ENCODE results near the gene EDEM3.

EDEM3 gene

DNA sequence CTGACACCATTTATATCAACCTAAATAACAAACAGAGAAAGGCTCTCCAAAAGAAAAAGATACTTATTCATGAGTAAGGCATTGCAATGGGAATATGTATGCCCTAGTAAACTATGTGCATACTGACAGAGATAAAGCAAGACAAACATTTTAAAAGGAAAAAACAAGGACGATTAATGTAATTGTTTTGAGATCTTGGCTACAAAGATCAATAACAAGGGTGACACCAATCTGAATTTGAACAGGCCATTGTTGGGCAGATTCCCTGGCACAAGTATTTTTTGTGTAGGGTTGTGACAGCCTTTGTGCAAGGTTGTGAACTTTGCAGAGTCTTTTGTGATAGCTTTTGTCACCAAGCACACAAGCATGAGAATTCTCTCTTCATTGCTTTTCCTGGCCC is 85.3 kb downstream of the EDEM3 start:
- DNase-seq (ENCODE audit: low spot score): no peak

DNA sequence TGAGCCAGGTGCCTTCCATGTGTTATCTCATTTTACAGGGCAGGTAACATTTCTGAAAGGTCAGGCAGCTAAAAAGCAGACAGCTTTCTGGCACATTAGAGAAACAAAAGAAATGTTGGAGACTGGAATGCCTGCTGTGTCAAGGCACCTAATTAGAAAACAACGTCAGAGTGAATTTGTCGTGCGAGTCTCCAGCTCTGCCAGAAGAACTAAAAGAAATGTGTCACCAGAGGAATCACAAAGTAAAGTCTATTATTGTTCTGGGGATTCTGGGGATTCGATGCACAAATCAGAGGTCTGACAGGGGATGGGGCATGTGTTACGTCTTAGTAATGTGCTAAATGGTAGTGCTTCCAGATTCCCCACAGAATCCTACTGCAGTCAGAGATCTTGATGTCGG is 89.3 kb downstream of the EDEM3 start:
- DNase-seq (ENCODE audit: low spot score): no peak

DNA sequence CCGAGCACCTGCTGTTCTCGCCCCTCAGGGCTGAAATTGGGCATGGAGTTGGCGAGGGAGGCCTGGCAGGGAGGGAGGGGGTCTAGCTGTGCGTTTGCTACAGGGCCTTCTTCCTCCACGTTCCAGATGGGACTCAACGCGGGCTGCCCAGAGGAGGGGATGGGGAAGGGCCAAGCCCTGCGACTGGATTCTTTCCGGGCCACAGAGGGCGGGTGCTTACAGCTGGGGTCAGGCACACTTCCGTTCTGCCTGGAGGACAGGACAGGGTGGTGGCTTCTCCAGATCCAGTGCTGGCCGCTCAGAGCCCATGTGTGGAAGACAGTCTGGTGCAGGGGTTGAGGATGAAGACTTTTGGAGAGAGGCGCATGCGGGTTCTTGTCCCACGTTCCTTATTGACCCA is 90.0 kb downstream of the EDEM3 start:
- no peak for DNase-seq (ENCODE audit: low spot score)

DNA sequence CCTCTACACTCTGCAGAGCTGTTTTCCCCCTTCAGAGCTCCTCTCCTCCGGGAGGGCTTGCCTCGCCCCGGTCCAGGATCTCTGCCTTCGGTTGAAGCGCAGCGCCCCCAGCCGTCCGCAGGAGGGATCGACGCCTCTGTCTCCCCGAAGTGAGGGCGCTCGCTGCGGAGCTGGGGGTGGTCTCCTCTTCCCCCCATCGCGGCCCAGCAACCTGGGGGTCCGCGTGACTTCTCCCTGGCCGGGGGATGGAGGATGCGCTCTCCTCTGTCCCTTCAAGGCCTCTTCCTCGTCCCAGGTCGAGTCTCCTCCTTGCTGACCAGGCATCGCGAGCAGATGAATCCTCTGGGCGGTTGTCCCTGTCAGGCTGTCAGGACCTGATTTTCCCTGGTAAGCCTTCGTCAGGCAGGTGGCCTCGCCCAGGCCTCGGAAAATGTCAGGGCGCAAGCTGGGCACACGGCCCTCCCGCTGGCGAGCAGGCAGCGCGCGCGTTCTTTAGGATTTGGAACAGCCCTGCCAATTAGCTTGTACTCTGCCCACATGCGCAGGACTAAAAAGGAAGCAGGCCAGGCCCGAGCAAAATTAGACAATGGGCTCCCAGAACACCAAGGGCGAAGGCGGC is 90.5 kb downstream of the EDEM3 start:
- DNase-seq (ENCODE audit: low spot score): peak; percentile 86

DNA sequence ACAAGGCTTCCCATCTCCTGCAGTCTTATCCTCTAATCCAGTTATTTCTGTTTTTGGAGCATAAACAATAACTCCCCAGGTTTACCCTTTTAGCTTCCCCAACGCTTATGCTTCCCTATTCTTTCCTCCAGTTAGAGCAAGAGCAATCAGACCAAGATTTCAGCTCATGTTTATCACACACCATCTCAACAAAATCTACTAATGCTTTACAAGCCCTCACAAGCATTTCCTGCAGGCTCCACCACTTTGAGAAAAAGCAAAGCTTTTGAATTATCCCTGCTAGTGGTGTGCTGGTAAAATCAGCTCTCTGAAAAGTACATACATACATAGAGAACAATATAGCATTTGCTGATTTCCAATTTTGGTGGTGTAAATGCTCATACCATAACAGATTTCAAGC is 92.9 kb downstream of the EDEM3 start:
- DNase-seq (ENCODE audit: low spot score): no peak

DNA sequence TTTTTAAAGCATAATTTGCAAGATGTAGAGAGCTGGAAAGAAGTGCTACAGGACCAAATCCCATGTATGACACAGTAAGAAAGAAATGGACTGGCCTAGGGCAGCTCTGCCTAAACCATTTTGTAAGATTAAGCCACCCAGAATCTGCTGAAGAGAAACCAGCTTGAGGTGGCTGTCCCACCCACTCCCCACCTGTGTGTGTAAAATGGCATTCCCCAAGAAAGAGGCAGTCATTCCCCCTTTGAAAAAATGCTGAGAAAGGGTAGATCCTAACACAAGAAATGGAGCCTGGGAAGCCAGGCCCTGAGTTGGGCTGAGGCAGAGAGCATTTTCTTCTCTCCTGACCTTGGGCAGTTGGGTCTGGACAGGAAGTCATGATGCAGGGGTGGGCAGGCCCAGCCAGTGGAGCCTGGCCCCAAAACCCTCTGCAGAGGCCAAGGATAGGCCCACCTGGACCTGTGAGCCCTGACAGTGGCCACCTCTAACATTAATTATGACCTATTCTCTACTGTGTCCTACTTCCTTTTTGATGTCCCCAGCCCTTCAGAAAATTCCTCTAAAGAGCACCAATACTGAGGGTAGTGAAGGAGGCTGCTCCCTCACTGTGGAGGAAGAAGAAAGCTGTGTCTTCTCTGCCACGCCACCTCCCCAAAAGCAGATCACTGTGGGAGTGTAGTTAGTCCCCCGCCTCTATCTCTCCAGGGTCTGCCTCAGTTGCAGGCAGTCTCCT is 94.0 kb downstream of the EDEM3 start:
- DNase-seq (ENCODE audit: low spot score): no peak

DNA sequence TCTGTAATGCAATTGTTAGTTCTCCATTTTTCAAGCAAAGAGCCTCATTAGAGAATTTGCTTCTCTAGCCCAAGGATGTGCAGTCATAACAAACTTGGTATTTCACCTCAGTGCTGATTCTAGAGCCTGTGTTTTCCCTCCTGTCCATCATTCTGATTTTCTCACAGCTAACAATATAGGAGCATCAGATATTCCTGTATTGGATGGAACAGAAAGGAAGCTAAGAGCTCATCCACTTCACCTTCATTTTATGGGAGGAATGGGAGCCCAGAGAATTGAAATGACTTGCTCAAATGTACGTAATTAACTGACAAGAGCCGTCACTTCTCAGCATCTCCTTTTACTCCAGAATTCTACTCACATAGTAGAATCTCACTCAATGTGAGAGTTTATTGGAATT is 96.6 kb downstream of the EDEM3 start:
- no peak for DNase-seq (ENCODE audit: low spot score)

DNA sequence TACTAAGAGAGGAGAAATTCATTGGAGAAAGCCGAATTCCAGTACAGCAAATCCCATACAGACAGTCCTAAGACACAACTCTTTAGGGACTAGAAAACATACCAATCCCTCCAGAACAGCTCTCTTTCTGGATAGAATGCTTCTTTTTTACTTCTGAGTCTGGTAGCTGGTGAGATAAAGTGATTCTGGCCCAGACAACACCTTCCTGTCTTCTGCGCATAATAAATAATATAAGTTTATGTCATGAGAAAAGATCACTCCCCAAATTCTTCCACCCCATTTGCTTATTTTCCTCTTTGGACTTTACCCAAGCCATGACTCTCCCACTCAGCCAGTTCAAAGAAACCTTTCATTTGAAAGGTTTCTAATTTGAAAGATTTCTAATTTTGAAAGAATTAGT is 98.4 kb downstream of the EDEM3 start:
- DNase-seq (ENCODE audit: low spot score): peak; percentile 16

DNA sequence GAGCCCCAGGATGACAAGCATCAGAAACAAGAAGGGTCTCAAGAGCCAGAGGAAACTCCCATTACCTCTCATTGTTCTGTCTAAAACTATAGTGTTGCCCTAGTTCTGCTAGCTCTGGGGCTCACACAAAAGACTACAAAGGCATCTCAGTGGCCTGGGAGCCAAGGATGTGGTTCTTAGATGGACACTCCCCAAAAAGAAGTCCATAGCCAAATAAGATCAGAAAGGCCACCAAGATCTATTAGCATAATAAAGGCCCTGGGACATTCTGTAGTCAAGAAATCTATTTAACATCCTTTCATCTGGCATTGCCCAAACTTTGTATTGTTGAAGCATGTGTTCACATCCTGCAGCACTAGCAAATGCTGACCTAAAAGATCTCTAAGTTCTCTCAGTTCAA is 99.5 kb downstream of the EDEM3 start:
- no peak for DNase-seq (ENCODE audit: low spot score)

DNA sequence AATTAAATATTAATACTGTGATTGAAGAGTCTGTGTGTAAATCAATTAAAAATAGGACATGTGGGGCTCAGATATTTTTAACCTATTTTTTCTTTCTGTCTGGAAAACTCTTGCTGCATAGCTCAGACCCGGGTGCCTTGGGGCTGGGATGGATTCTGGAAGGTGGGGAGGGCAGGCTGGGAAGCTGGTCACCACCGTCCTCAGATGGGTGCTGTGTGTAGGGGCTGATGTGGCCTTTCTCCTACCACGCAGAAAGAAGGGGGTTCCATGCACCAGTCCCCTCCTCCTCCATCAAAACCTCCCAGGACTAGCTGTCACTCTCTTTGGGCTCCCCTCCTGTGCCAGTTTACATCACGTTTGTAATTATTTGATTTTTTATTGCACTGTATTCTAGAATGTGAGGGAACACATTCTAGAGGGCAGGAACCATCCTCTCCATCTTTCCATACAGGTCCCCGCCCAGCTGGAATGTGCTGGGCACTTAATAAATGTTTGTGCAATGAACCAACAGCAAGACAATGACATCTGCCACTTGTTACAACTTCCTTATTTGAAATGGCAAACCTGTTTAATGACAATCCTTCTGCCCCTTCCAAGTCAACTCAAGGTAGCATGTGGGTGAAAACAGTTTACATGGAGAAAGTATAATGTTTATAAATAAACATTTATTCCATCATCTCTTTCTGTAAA is 104.3 kb downstream of the EDEM3 start:
- DNase-seq (ENCODE audit: low spot score): no peak

DNA sequence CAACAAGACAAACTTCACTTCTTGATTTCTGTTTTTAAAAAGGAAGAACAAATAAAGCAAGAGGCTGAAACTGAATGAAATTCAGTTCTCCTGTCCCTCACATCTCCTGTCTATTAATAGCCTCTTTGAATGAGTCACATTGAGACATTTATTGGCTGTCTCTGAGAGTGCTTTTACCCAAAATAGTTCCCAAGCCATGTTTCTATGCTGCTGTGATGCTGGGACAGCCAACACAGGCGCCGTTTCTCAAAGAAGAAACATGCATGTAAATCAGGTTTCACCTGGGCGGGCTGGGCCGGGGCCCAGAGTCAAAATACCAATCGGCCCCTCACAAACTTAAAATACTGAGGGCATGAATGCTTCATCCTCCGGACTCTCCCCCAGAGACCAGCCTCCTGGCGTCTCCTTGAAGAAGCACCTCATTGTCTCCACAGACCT is 105.2 kb downstream of the EDEM3 start:
- peak; percentile 59 for DNase-seq (ENCODE audit: low spot score)

DNA sequence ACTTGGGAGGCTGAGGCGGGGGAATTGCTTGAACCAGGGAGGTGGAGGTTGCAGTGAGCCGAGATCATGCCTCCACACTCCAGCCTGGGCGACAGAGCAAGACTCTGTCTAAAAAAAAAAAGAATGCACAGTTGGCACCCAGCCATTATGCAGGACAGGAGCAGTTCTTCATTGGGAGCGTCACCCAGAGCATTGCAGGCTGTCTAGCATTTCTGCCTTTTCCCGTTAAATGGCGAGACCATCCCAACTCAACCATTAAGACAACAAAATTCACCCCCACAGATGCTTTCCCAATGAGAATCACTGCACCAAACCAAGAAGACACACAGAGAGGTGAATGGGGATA is 105.8 kb downstream of the EDEM3 start:
- DNase-seq (ENCODE audit: low spot score): no peak

DNA sequence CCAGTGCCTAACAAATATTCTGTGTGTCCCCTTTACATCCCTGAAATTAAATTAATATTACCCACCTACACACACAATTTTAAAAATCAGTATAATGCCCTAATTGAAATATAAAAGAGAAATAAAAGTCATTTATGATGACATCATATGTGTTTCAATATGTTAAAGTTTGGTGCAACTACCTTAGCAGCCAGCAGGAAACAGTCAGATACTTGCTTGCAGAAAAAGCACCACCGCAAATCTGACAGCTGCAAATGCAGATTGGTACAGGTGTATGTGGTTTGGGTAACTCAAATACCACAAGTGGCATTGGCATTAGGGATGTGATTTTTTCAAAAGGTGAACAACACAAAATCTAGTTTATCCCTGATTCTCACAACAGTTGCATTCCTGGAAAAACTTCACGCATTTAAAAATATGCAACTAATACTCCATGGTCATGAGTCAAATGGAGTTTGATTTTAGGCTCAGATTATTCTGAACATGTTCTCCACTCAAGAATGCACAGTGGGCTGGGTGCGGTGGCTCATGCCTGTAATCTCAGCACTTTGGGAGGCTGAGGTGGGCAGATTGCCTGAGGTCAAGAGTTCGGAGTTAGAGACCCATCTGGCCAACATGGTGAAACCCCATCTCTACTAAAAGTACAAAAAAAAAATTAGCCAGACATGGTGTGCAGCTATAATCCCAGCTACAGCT is 106.3 kb downstream of the EDEM3 start:
- no peak for DNase-seq (ENCODE audit: low spot score)

DNA sequence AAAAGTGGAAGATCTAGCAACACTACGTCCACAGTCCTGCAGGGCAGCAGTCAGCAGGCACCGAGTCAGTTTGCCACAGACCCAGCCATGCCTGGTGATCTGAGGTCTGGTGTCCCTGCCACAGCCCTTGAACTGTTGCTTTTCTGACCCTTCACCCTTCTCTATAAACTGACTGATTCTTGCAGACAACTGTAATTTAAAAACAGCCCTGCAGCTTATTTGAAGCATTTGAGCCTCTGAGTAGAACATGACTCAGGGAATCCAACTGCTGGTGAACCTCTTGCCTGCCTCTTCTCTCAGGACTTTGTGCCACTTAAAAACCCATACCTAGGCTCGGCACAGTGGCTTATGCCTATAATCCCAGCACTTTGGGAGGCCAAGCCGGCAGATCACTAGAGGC is 107.2 kb downstream of the EDEM3 start:
- no peak for DNase-seq (ENCODE audit: low spot score)

DNA sequence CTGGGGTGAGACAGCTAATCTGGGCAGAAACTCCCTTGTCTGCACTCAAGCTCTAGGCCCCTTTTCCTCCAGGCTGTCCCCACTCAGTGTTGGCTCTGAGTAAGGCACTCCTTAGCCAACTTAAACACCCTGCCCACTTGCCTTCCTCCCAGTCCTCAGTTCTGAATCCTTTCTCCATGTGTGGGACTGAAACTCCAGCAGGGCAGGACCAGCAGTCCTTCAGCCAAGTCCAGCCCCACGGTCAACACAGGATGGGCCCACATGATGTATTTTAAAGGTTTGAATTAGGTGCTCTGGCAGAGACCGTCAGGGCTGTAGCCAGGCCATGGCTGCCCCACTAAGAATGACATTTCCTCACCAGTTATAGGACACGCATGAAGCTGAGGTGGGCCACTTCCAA is 107.8 kb downstream of the EDEM3 start:
- DNase-seq (ENCODE audit: low spot score): no peak

DNA sequence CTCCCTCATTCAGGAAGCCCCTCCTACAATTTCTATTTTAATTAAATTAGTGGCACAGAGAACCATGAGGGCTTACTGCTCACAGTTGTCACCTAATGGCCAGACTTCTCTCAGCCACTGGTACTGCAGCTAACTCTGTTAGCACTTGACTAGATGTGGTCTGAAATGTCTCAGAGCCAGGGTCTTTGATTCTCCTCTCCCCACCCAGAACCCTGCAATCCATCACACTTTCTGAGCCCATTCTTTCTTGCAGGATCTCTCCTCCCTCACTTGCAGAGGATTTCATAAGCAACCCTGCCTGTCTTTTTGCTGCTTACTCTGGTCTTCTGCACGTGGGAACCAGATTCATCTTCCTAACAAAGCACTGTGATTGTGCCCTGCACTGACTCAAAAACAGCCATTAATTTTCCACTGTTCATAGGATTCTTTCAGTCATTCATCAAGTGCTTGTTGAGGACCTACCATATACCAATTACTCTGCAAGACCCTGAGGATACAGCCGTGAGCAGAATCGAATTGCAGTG is 108.4 kb downstream of the EDEM3 start:
- no peak for DNase-seq (ENCODE audit: low spot score)

DNA sequence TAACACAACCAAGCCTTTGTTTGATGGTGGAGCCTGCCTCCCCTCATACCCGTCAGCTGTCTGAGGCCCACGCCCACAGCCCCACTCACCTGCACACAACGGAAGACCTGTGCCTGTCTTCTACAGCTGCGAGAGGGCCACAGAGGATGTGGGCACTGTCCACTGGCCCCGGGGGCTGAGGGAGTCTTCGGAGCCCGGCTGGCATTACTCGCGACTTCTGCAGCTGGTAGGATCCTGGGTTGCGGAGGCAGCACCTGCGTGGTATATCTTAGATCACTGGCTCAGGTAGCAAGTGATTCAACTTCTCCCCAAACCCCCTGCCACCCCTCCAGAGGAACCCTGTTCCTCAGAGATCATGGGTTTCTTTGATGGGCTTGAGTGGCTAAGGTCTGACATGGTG is 109.9 kb downstream of the EDEM3 start:
- no peak for DNase-seq (ENCODE audit: low spot score)

DNA sequence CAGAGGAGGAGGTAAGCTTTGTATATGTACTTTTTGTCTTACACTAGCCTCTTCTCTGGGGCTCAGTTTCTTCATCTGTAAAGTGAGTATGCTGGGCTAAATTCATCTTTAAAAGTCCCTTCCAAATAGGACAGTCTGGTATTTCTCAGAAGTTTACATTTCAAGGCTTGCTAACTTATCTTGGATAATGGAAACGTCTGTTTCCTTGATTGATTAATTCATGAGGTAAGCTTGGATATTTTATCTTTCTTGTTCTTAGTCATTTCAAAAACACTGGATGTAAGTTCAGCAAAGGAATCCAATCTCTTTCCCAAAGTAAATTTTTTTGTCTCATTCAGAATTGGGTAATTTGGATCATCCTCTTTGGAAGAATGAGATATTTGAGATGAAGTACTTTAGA is 111.0 kb downstream of the EDEM3 start:
- no peak for DNase-seq (ENCODE audit: low spot score)

DNA sequence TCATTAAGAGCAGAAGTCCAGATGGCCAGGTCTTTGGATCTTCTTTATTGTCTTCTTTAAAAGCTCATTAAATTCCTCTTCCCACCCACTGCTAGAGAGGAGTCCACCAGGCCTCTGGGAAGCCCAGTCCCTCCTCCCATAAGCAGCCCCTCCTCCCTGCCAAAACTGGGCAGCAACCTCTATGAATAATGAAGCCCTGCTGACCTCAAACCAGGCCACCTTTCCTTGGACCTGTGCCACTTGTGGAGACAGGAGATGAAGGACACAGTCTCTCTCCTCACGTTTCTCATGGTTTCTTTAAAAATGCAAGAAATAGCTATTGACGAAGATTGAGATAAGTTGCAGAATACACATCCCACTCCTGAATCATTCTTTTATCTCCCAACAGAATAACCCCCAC is 112.8 kb downstream of the EDEM3 start:
- no peak for DNase-seq (ENCODE audit: low spot score)

DNA sequence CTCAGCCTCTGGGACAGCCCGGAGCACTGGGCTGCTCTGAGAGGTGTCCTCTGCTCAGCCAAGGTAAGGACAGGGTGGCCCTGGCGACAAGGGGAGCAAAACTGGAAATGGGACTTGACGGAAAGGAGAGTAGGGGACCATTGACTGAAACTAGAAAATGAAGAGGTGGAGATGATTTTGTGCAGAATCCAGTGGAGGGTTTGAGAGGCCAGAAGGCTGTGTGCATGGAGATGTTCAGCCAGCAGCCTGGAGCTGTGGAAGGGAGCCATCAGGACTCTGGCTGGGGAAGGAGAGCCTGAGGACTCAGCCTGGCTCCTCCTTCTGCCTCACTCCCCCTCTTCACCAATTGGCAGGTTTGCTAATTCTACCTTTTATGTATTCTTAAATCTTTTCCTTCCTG is 114.2 kb downstream of the EDEM3 start:
- DNase-seq (ENCODE audit: low spot score): no peak
